Fibroblast of pulmonary artery (primary cell): ENCODE measurements around the gene FHIT.
"Not testable (repeated sequence)": the region's sequence is repeated elsewhere in the genome, so short reads cannot be mapped to it uniquely, and the experiment has no call there.

Experiments
- DNase-seq: peaks from one replicate; pipeline ENCODE4 v3.0.0-alpha.2; 2010; ENCODE audit warnings: low read depth
- H3K4me3 ChIP-seq: replicated peaks from 2 replicates; pipeline ENCODE4 v1.5.1; 2011; ENCODE audit warnings: low read depth, mild to moderate bottlenecking, control low read depth, low read length, moderate library complexity
- TF ChIP-seq, protein P1 (sequence below): IDR thresholded peaks from 2 replicates; pipeline ENCODE4 v1.5.1; 2011; ENCODE audit warnings: mild to moderate bottlenecking, control low read depth, low read length, inconsistent platforms; ENCODE audit errors: missing control alignments

The FHIT gene

DNA sequence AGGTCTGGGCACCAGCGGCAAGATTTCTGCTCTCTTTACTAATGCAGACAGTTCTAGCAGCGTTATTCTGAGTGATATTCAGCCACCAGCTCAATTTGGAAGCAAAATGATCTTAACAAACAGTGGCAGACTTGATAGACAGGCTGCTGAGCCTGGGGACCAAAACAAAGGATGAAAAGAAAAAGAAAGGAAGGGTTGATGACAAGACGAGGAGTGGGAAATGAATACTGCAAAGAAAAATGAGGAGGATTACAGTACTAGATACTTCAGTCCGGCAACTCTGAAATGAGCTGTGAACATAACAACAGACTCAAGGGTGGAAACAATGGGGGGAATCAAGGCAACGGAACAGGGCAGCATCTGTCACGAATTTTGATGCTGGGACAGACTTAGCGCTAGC is 28.8 kb downstream of the FHIT start:
- H3K4me3 ChIP-seq, result no peak overlapping the region
- no peak for DNase-seq
- TF ChIP-seq, protein P1, sequence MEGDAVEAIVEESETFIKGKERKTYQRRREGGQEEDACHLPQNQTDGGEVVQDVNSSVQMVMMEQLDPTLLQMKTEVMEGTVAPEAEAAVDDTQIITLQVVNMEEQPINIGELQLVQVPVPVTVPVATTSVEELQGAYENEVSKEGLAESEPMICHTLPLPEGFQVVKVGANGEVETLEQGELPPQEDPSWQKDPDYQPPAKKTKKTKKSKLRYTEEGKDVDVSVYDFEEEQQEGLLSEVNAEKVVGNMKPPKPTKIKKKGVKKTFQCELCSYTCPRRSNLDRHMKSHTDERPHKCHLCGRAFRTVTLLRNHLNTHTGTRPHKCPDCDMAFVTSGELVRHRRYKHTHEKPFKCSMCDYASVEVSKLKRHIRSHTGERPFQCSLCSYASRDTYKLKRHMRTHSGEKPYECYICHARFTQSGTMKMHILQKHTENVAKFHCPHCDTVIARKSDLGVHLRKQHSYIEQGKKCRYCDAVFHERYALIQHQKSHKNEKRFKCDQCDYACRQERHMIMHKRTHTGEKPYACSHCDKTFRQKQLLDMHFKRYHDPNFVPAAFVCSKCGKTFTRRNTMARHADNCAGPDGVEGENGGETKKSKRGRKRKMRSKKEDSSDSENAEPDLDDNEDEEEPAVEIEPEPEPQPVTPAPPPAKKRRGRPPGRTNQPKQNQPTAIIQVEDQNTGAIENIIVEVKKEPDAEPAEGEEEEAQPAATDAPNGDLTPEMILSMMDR, result no peak

DNA sequence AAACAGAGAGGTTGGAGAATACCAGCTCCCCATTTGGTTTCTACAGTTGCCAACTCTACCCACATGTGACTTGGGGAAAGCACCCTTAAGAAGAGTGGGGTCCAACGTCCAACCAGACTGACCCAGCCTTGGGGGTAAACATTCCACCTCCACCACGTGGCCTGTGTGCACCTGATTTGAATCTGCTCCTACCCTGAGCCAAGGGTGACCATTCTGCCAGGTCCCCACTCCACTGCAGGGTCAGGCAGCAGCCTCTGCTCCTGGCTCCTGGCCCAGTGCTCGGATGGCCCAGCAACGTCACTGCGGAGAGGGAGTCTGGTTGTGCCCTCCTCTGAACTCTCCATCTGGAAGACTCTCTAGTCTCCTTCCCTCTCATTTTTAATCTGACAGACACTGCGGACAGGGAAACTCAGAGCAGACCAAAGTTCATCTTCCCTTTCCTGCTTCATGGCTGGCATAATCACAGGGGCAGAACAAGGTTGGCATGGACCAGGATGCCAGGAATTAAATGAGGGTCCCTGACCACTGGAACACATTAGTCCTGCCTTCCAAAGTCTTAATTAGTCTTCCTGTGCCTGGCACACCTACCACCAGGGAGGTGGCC is 29.4 kb downstream of the FHIT start:
- TF ChIP-seq, protein P1, result no peak
- DNase-seq, result no peak
- no peak overlapping the region for H3K4me3 ChIP-seq

DNA sequence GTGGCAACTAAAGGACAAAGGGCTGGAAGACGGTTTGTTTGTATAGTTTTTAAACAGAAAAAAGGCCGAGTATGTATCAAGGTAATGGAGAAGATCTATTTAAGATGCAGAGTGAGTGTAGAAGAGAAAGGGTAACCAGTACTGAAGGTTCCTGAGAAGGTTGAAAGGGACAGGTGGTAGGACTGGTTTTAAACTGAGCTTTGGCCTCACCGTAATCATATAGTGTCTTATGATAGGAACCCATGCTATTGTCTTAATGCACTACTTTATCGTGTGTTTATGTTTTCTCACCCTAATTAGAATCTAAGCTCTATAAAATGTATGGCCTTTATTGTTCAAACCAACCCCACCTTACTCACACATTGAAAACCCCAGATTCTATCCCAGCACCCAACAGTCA is 32.7 kb downstream of the FHIT start:
- DNase-seq, result no peak
- TF ChIP-seq, protein P1, result no peak

DNA sequence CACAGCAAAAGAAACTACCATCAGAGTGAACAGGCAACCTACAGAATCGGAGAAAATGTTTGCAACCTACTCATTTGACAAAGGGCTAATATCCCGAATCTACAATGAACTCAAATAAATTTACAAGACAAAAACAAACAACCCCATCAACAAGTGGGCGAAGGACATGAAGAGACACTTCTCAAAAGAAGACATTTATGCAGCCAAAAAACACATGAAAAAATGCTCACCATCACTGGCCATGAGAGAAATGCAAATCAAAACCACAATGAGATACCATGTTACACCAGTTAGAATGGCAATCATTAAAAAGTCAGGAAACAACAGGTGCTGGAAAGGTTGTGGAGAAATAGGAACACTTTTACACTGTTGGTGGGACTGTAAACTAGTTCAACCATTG is 35.1 kb downstream of the FHIT start:
- not testable (repeated sequence) for DNase-seq, H3K4me3 ChIP-seq

More for the DNA sequence above, 32.7 kb downstream of the FHIT start:
- H3K4me3 ChIP-seq, result no peak overlapping the region

DNA sequence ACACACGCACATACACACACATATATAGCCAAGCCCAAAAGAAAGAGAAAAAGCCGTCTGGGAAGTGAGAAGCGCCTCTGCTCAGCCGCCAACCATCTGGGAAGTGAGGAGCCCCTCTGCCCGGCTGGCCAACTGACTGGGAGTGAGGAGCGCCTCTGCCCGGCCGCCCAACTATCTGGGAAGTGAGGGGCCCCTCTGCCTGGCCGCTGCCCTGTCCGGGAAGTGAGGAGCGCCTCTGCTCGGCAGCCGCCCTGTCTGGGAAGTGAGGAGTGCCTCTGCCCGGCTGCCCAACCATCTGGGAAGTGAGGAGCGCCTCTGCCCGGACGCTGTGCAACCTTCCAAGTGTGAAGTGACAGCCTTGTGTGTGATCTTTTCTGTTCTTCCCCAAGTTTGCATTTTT is 49.2 kb downstream of the FHIT start:
- H3K4me3 ChIP-seq, result no peak overlapping the region
- TF ChIP-seq, protein P1, result no peak

DNA sequence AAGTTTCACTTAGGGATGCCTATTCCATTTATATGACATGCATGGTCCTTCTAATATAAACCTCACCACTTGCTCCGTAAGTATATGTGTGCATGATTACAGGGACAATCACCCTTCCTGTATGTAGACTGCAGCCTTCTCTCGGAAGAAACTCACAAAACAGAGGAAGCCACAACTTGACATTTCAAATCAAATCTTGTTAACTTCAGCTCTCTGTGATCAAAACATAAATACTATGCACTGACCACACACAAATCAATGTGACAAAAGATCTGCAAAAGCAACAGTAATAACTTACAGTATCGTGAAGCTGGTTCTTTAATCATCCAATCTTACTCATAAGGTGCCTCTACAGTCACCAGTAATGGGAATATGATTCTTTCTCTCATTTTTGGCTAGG is 50.2 kb downstream of the FHIT start:
- TF ChIP-seq, protein P1, result no peak
- DNase-seq, result no peak
- no peak overlapping the region for H3K4me3 ChIP-seq

More for the DNA sequence above, 49.2 kb downstream of the FHIT start:
- no peak for DNase-seq

DNA sequence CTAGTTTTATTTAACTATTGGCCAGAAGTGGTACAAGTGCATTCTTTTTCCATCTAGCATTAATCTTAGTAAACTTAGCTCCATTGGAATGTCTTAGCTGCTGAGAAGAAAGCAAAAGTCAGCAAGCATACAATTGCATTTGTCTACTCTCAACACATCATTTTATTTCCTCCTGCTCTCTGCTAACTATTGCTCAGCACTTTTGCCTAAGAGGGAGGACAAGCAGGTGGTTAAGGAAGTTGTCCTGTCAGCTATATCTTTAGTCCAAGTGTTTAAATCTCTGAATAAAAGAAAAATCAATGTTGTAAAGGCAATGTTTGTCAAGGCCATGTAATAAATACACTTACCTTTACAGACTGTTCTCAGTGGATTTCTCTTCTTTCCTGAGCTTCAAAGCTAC is 51.0 kb downstream of the FHIT start:
- TF ChIP-seq, protein P1, result no peak
- H3K4me3 ChIP-seq, result no peak overlapping the region
- no peak for DNase-seq
